Right renal cortex interstitium (tissue), 3 donors: ENCODE results near the gene ELOVL1. TPM values are rescaled to one million over a fixed set of nuclear protein-coding genes. Genes with fewer than 3 reads are reported as not detected.

Source experiments
- polyA plus RNA-seq, 3 donors: library from polyadenylated mRNA; unstranded; fragments of 120-200 nt; gene quantifications; one replicate each; pipeline ENCODE4 v1.2.1, GENCODE V29; 2013; ENCODE audit not compliant: insufficient read length in 3 of 3

ELOVL1 gene
- polyA plus RNA-seq, 3 donors, result 78.1 to 90.0 (median 89.8) TPM

Other genes starting within 250 kb of the ELOVL1 start
- 10 to 100 TPM; 74.4 to 81.7 (median 77.5) TPM for gene EBNA1BP2, start 195.7 kb downstream of the ELOVL1 start, polyA plus RNA-seq
- gene CFAP57, start 195.7 kb downstream of the ELOVL1 start, polyA plus RNA-seq, result 1 to 10 TPM; 2.7 to 3.6 (median 3.1) TPM
- 10 to 100 TPM; 13.6 to 15.9 (median 13.7) TPM for gene TMEM125, start 98.0 kb downstream of the ELOVL1 start, polyA plus RNA-seq
- 10 to 100 TPM; 25.6 to 27.8 (median 26.5) TPM for gene C1orf210, start 82.4 kb downstream of the ELOVL1 start, polyA plus RNA-seq
- gene TIE1, start 67.0 kb downstream of the ELOVL1 start, polyA plus RNA-seq, result 10 to 100 TPM; 42.6 to 51.4 (median 44.6) TPM
- under 1 TPM; 0.50 to 0.87 (median 0.55) TPM for gene MPL, start 30.2 kb downstream of the ELOVL1 start, polyA plus RNA-seq
- 10 to 100 TPM; 37.6 to 40.6 (median 38.2) TPM for gene CDC20, start 9.0 kb downstream of the ELOVL1 start, polyA plus RNA-seq
- 10 to 100 TPM; 40.0 to 41.5 (median 40.0) TPM for gene MED8, start 21.8 kb upstream of the ELOVL1 start, polyA plus RNA-seq
- 10 to 100 TPM; 15.9 to 17.9 (median 16.7) TPM for gene SZT2, start 21.9 kb upstream of the ELOVL1 start, polyA plus RNA-seq
- 10 to 100 TPM; 32.8 to 35.4 (median 33.4) TPM for gene HYI, start 85.9 kb upstream of the ELOVL1 start, polyA plus RNA-seq
- gene PTPRF, start 162.9 kb upstream of the ELOVL1 start, polyA plus RNA-seq, result 100 to 1,000 TPM; 219 to 247 (median 227) TPM